Gastroesophageal sphincter (tissue), 4 donors: ENCODE results near the gene TCF4. TPM values are rescaled to one million over a fixed set of nuclear protein-coding genes. Genes with fewer than 3 reads are reported as not detected.
A peak's percentile ranks its signal among the peaks of the same experiment; 100 is the strongest.

ENCODE experiments used
- ATAC-seq: fragments of 150-250 bp; one replicate; pipeline ENCODE4 v1.9.1; 2016; ENCODE audit warnings: mild to moderate bottlenecking, moderate library complexity
- H3K27ac ChIP-seq, 4 donors: fragments of 200-600 bp; sonication (generic) in 3 of 4; 1 replicate in 3 of 4; 2 replicates in 1 of 4; pipeline ENCODE4 v1.5.1; 2016 to 2019
- H3K27me3 ChIP-seq: fragments of 200-600 bp; sonication (generic); one replicate; pipeline ENCODE4 v1.5.1; 2019
- H3K36me3 ChIP-seq, 2 donors: fragments of 200-600 bp; sonication (generic); one replicate each; pipeline ENCODE4 v1.5.1; 2019; ENCODE audit warnings: control low read depth in 1 of 2
- H3K4me1 ChIP-seq, 3 donors: fragments of 200-600 bp; sonication (generic); 1 replicate in 2 of 3; 2 replicates in 1 of 3; pipeline ENCODE4 v1.5.1; 2016 to 2019; ENCODE audit warnings: control low read depth in 2 of 3
- H3K4me3 ChIP-seq, 2 donors: fragments of 200-600 bp; sonication (generic); one replicate each; pipeline ENCODE4 v1.5.1; 2019; ENCODE audit warnings: mild to moderate bottlenecking in 1 of 2, moderate library complexity in 1 of 2
- H3K9me3 ChIP-seq, 3 donors: fragments of 200-600 bp; sonication (generic); one replicate each; pipeline ENCODE4 v1.5.1; 2017 to 2019; ENCODE audit warnings: control low read depth in 2 of 3
- CTCF ChIP-seq, 4 experiments: fragments of 200-600 bp in 2 of 4; fragments of 450-650 bp in 2 of 4; sonication (generic) in 1 of 4; IDR thresholded peaks; one replicate each; pipeline ENCODE4 v1.5.1; 2017 to 2019; ENCODE audit warnings: antibody characterized with exemption in 4 of 4, mild to moderate bottlenecking in 2 of 4, moderate library complexity in 2 of 4
- EP300 ChIP-seq: sonication (generic); formaldehyde crosslinking; IDR thresholded peaks from one replicate; pipeline ENCODE4 v1.6.1; 2017; ENCODE audit warnings: antibody characterized with exemption, mild to moderate bottlenecking
- POLR2A ChIP-seq, 2 donors: fragments of 450-650 bp; IDR thresholded peaks; one replicate each; pipeline ENCODE4 v1.6.1; 2017; ENCODE audit warnings: antibody characterized with exemption in 2 of 2, mild to moderate bottlenecking in 2 of 2, moderate library complexity in 1 of 2
- POLR2AphosphoS5 ChIP-seq: sonication (generic); formaldehyde crosslinking; IDR thresholded peaks from one replicate; pipeline ENCODE4 v1.6.1; 2017; ENCODE audit warnings: antibody characterized with exemption
- WGBS, 2 donors: methylation state at CpG; one replicate each; pipeline ENCODE4 v1.1.5; 2018; ENCODE audit warnings: low coverage in 1 of 2; 5-methylcytosine and 5-hydroxymethylcytosine counted together
- total RNA-seq, 4 donors: library from RNA; depleted of rRNA; stranded (reverse); fragments of >200 nt; gene quantifications; one replicate each; pipeline ENCODE4 v1.1.0, GENCODE V29; 2016

TCF4 gene
- total RNA-seq, 4 donors from 2014 or later, result 64.1 to 87.6 (median 76.2) TPM

GRCh38 chr18:55452123-55452611 is 135.8 kb downstream of the TCF4 start:
- Histone ChIP-seq H3K4me3 (no peak overlapping the region), H3K9me3 (no peaks in the 10 kb centered on the region), H3K27me3 (no peaks in the 10 kb centered on the region), H3K4me1 (peaks cover 0 to 17% (median 0%) of the 10 kb centered on the region in 3 donors), H3K27ac (peak overlapping the region in 2 of 4 donors; percentile 31 to 35), H3K36me3 (no peaks in the 10 kb centered on the region)
- peak; percentile 62 for ATAC-seq
- WGBS, 2 donors, result no CpG with 5 or more reads among the region's 1 CpG
- TF ChIP-seq CTCF (IDR thresholded peaks at IDR 0.05) (no peak), POLR2A (IDR thresholded peaks at IDR 0.05) (no peak), EP300 (no peak), POLR2AphosphoS5 (no peak)

GRCh38 chr18:55449412-55450140 is 138.4 kb downstream of the TCF4 start:
- Histone ChIP-seq H3K4me1 (peaks cover 0 to 7% (median 0%) of the 10 kb centered on the region in 3 donors), H3K27ac (no peak overlapping the region), H3K27me3 (no peaks in the 10 kb centered on the region), H3K4me3 (no peak overlapping the region), H3K36me3 (no peaks in the 10 kb centered on the region), H3K9me3 (peaks cover 0 to 6% (median 0%) of the 10 kb centered on the region in 3 donors)
- WGBS, 2 donors, result 77 to 87% methylated on average over 6 to 8 of the region's 8 CpGs
- no peak for TF ChIP-seq EP300
- TF ChIP-seq CTCF (IDR thresholded peaks at IDR 0.05), result no peak
- no peak for TF ChIP-seq POLR2AphosphoS5
- no peak for TF ChIP-seq POLR2A (IDR thresholded peaks at IDR 0.05)
- no peak for ATAC-seq

DNA sequence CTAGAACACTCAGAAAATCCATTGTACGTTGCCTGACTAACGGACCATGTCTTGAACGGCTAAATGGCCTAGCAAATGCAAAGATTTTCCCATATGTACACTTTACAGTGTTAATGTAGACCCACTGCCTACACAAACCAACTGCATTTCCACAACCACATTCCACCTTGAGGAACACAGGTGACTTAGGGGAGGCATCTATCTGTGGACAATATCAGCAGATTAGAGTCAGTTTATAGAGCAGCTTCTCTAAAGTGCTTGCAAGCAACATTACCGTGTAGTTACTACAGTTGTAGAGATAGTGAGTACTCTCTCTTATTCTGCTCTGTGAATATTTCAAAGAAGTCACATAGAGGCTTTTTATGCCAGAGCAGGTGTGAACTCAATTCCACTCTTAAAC is 139.6 kb downstream of the TCF4 start:
- H3K4me3 ChIP-seq, result no peak overlapping the region
- peaks cover 0 to 13% (median 0%) of the 10 kb centered on the region in 3 donors for H3K4me1 ChIP-seq
- H3K27ac ChIP-seq, result no peak overlapping the region
- ATAC-seq, result no peak
- no peaks in the 10 kb centered on the region for H3K36me3 ChIP-seq
- TF ChIP-seq POLR2A (IDR thresholded peaks at IDR 0.05) (no peak), CTCF (IDR thresholded peaks at IDR 0.05) (no peak), EP300 (no peak), POLR2AphosphoS5 (no peak)
- H3K27me3 ChIP-seq, result no peaks in the 10 kb centered on the region
- peaks cover 0 to 6% (median 0%) of the 10 kb centered on the region in 3 donors for H3K9me3 ChIP-seq
- WGBS, 2 donors, result 96% methylated on average over 4 of the region's 4 CpGs

DNA sequence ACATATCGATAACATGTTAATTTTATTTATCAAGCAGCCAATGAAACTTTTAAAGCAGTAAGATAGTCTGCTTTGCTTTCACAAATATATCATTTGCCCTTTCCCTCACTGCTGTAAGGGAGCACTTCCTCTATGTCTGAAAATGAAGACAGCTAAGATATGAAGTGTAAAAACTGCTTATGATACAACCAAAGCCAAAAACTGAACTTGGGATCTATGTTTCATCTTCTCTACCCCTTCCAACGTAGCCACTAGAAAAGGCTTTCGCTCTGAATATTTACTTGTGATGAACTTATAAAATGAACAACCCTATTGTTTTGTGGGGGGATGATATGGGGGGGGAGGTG is 140.3 kb downstream of the TCF4 start:
- TF ChIP-seq CTCF (IDR thresholded peaks at IDR 0.05) (no peak), POLR2AphosphoS5 (no peak)
- no peak for ATAC-seq
- Histone ChIP-seq H3K9me3 (peaks cover 0 to 6% (median 0%) of the 10 kb centered on the region in 3 donors), H3K36me3 (no peaks in the 10 kb centered on the region), H3K27ac (no peak overlapping the region), H3K4me3 (no peak overlapping the region), H3K4me1 (peaks cover 0 to 21% (median 0%) of the 10 kb centered on the region in 3 donors), H3K27me3 (no peaks in the 10 kb centered on the region)
- WGBS, 2 donors, result 84 to 100% methylated on average over 3 of the region's 3 CpGs
